HEK293 (cell line): ENCODE data around the gene RARRES2.

ENCODE experiments used
- CTCF ChIA-PET: fragments of 350-600 bp; formaldehyde crosslinking; extraction: SDS; loops from one replicate; lab custom pipeline; 2021; ENCODE audit warnings: antibody characterized with exemption; lab: Yijun Ruan, JAX
- POLR2A ChIA-PET: fragments of 300-600 bp; formaldehyde crosslinking; extraction: SDS; loops from one replicate; lab custom pipeline; 2020; ENCODE audit warnings: antibody characterized with exemption, inconsistent platforms; lab: Yijun Ruan, JAX
- H3K27ac ChIP-seq: fragments of 200-500 bp; sonication (Bioruptor generic); 2 replicates; pipeline ENCODE4 v1.5.1; 2014; ENCODE audit warnings: low read depth, low read length, control low read depth, inconsistent platforms; ENCODE audit errors: extremely low read depth
- H3K36me3 ChIP-seq, 2 experiments: fragments of 200-500 bp in 1 of 2; sonication (Bioruptor generic) in 1 of 2; 1 replicate in 1 of 2; 2 replicates in 1 of 2; pipeline ENCODE4 v1.5.1; 2014 to 2017; ENCODE audit warnings: inconsistent platforms in 2 of 2, low read length in 2 of 2; ENCODE audit not compliant: control insufficient read depth in 2 of 2, insufficient read depth in 1 of 2
- H3K4me1 ChIP-seq: fragments of 200-500 bp; sonication (Bioruptor generic); 2 replicates; pipeline ENCODE4 v1.5.1; 2014; ENCODE audit warnings: mild to moderate bottlenecking, low read length, inconsistent platforms; ENCODE audit not compliant: control insufficient read depth, insufficient read depth
- H3K4me3 ChIP-seq: 2 replicates; pipeline ENCODE4 v1.5.1; 2011; ENCODE audit warnings: low read depth, mild to moderate bottlenecking, control low read depth, low read length, moderate library complexity
- H3K9me3 ChIP-seq: fragments of 200-500 bp; sonication (Bioruptor generic); 2 replicates; pipeline ENCODE4 v1.5.1; 2014; ENCODE audit warnings: low read depth, low read length, inconsistent platforms; ENCODE audit not compliant: control insufficient read depth, insufficient read depth
- EGR2 ChIP-seq: fragments of 450-650 bp; formaldehyde crosslinking; IDR thresholded peaks from 2 replicates; pipeline ENCODE4 v1.5.1; 2016; ENCODE audit warnings: low read depth, missing biosample characterization, missing genetic modification characterization
- GFI1B ChIP-seq: fragments of 450-650 bp; formaldehyde crosslinking; IDR thresholded peaks from 2 replicates; pipeline ENCODE4 v1.5.1; 2016; ENCODE audit warnings: missing biosample characterization, missing genetic modification characterization
- GLI4 ChIP-seq: fragments of 450-650 bp; formaldehyde crosslinking; IDR thresholded peaks from 2 replicates; pipeline ENCODE4 v1.5.1; 2016; ENCODE audit warnings: missing biosample characterization, missing genetic modification characterization
- KLF8 ChIP-seq: fragments of 450-650 bp; formaldehyde crosslinking; IDR thresholded peaks from 2 replicates; pipeline ENCODE4 v1.5.1; 2016; ENCODE audit warnings: missing biosample characterization, missing genetic modification characterization
- SP7 ChIP-seq: fragments of 450-650 bp; formaldehyde crosslinking; IDR thresholded peaks from 2 replicates; pipeline ENCODE4 v1.5.1; 2016; ENCODE audit warnings: missing biosample characterization, missing genetic modification characterization
- WT1 ChIP-seq: fragments of 450-650 bp; formaldehyde crosslinking; IDR thresholded peaks from 2 replicates; pipeline ENCODE4 v1.5.1; 2016; ENCODE audit warnings: missing biosample characterization, missing genetic modification characterization
- ZFHX2 ChIP-seq: fragments of 450-650 bp; formaldehyde crosslinking; conservative IDR thresholded peaks from 2 replicates; pipeline ENCODE4 v1.5.1; 2016; ENCODE audit warnings: missing biosample characterization, missing genetic modification characterization
- ZIC2 ChIP-seq: fragments of 450-650 bp; formaldehyde crosslinking; IDR thresholded peaks from 2 replicates; pipeline ENCODE4 v1.5.1; 2016; ENCODE audit warnings: missing biosample characterization, missing genetic modification characterization
- ZNF132 ChIP-seq: fragments of 450-650 bp; formaldehyde crosslinking; IDR thresholded peaks from 2 replicates; pipeline ENCODE4 v1.5.1; 2017; ENCODE audit warnings: missing biosample characterization, missing genetic modification characterization, borderline replicate concordance
- ZNF140 ChIP-seq: fragments of 450-650 bp; formaldehyde crosslinking; IDR thresholded peaks from 2 replicates; pipeline ENCODE4 v1.5.1; 2016; ENCODE audit warnings: missing biosample characterization, missing genetic modification characterization
- ZNF223 ChIP-seq: fragments of 450-650 bp; formaldehyde crosslinking; IDR thresholded peaks from 2 replicates; pipeline ENCODE4 v1.5.1; 2016; ENCODE audit warnings: missing biosample characterization, missing genetic modification characterization
- ZNF23 ChIP-seq: fragments of 450-650 bp; formaldehyde crosslinking; IDR thresholded peaks from 2 replicates; pipeline ENCODE4 v1.5.1; 2016; ENCODE audit warnings: missing biosample characterization, missing genetic modification characterization, borderline replicate concordance
- ZNF24 ChIP-seq: fragments of 450-650 bp; formaldehyde crosslinking; IDR thresholded peaks from 2 replicates; pipeline ENCODE4 v1.5.1; 2016; ENCODE audit warnings: missing biosample characterization, missing genetic modification characterization
- ZNF248 ChIP-seq: fragments of 450-650 bp; formaldehyde crosslinking; IDR thresholded peaks from 2 replicates; pipeline ENCODE4 v1.5.1; 2017; ENCODE audit warnings: missing biosample characterization, missing genetic modification characterization
- ZNF341 ChIP-seq: fragments of 450-650 bp; formaldehyde crosslinking; IDR thresholded peaks from 2 replicates; pipeline ENCODE4; 2016; ENCODE audit warnings: low read depth, missing biosample characterization, missing genetic modification characterization
- ZNF416 ChIP-seq: fragments of 450-650 bp; formaldehyde crosslinking; IDR thresholded peaks from 2 replicates; pipeline ENCODE4 v1.5.1; 2016; ENCODE audit warnings: missing biosample characterization, missing genetic modification characterization
- ZNF510 ChIP-seq: fragments of 450-650 bp; formaldehyde crosslinking; IDR thresholded peaks from 2 replicates; pipeline ENCODE4 v1.5.1; 2018; ENCODE audit warnings: mild to moderate bottlenecking, missing genetic modification characterization, missing biosample characterization; ENCODE audit not compliant: insufficient replicate concordance
- ZNF514 ChIP-seq: fragments of 450-650 bp; formaldehyde crosslinking; IDR thresholded peaks from 2 replicates; pipeline ENCODE4 v1.5.1; 2016; ENCODE audit warnings: missing biosample characterization, missing genetic modification characterization
- ZNF571 ChIP-seq: fragments of 450-650 bp; formaldehyde crosslinking; IDR thresholded peaks from 2 replicates; pipeline ENCODE4 v1.5.0; 2017; ENCODE audit warnings: missing biosample characterization, missing genetic modification characterization
- ZNF585B ChIP-seq: fragments of 450-650 bp; formaldehyde crosslinking; IDR thresholded peaks from 2 replicates; pipeline ENCODE4 v1.5.1; 2016; ENCODE audit warnings: missing biosample characterization, missing genetic modification characterization
- ZNF596 ChIP-seq: fragments of 450-650 bp; IDR thresholded peaks from 2 replicates; pipeline ENCODE4 v1.5.0; 2018; ENCODE audit warnings: missing biosample characterization, mild to moderate bottlenecking, missing genetic modification characterization, moderate library complexity
- ZNF621 ChIP-seq: fragments of 450-650 bp; formaldehyde crosslinking; IDR thresholded peaks from 2 replicates; pipeline ENCODE4 v1.5.1; 2017; ENCODE audit warnings: missing biosample characterization, missing genetic modification characterization
- ZNF623 ChIP-seq: fragments of 450-650 bp; formaldehyde crosslinking; IDR thresholded peaks from 2 replicates; pipeline ENCODE4 v1.5.1; 2016; ENCODE audit warnings: missing biosample characterization, missing genetic modification characterization
- ZNF624 ChIP-seq: fragments of 450-650 bp; formaldehyde crosslinking; IDR thresholded peaks from 2 replicates; pipeline ENCODE4 v1.5.1; 2017; ENCODE audit warnings: missing biosample characterization, missing genetic modification characterization
- ZNF658 ChIP-seq: fragments of 450-650 bp; formaldehyde crosslinking; IDR thresholded peaks from 2 replicates; pipeline ENCODE4; 2016; ENCODE audit warnings: missing biosample characterization, missing genetic modification characterization
- ZNF660 ChIP-seq: fragments of 450-650 bp; IDR thresholded peaks from 2 replicates; pipeline ENCODE4 v1.5.1; 2018; ENCODE audit warnings: missing biosample characterization, mild to moderate bottlenecking, missing genetic modification characterization
- ZNF677 ChIP-seq: fragments of 450-650 bp; IDR thresholded peaks from 2 replicates; pipeline ENCODE4 v1.5.0; 2018; ENCODE audit warnings: missing biosample characterization, mild to moderate bottlenecking, missing genetic modification characterization, moderate library complexity
- ZNF701 ChIP-seq: fragments of 450-650 bp; formaldehyde crosslinking; IDR thresholded peaks from 2 replicates; pipeline ENCODE4 v1.5.1; 2016; ENCODE audit warnings: missing biosample characterization, missing genetic modification characterization
- ZNF768 ChIP-seq: fragments of 450-650 bp; formaldehyde crosslinking; IDR thresholded peaks from 2 replicates; pipeline ENCODE4 v1.5.1; 2018; ENCODE audit warnings: missing biosample characterization, mild to moderate bottlenecking, missing genetic modification characterization
- ZNF776 ChIP-seq: fragments of 450-650 bp; formaldehyde crosslinking; IDR thresholded peaks from 2 replicates; pipeline ENCODE4 v1.5.0; 2017; ENCODE audit warnings: missing biosample characterization, missing genetic modification characterization, borderline replicate concordance
- ZNF837 ChIP-seq: fragments of 450-650 bp; formaldehyde crosslinking; IDR thresholded peaks from 2 replicates; pipeline ENCODE4 v1.5.1; 2016; ENCODE audit warnings: missing biosample characterization, missing genetic modification characterization
- ZSCAN16 ChIP-seq: fragments of 450-650 bp; formaldehyde crosslinking; IDR thresholded peaks from 2 replicates; pipeline ENCODE4 v1.5.1; 2016; ENCODE audit warnings: missing biosample characterization, missing genetic modification characterization
- ZSCAN30 ChIP-seq: fragments of 450-650 bp; IDR thresholded peaks from 2 replicates; pipeline ENCODE4 v1.5.1; 2018; ENCODE audit warnings: missing biosample characterization, mild to moderate bottlenecking, missing genetic modification characterization, moderate library complexity
- TF ChIP-seq, protein P1 (sequence below): fragments of 450-650 bp; formaldehyde crosslinking; IDR thresholded peaks from 2 replicates; pipeline ENCODE4 v1.5.1; 2016; ENCODE audit warnings: missing biosample characterization, missing genetic modification characterization

RARRES2 gene

DNA sequence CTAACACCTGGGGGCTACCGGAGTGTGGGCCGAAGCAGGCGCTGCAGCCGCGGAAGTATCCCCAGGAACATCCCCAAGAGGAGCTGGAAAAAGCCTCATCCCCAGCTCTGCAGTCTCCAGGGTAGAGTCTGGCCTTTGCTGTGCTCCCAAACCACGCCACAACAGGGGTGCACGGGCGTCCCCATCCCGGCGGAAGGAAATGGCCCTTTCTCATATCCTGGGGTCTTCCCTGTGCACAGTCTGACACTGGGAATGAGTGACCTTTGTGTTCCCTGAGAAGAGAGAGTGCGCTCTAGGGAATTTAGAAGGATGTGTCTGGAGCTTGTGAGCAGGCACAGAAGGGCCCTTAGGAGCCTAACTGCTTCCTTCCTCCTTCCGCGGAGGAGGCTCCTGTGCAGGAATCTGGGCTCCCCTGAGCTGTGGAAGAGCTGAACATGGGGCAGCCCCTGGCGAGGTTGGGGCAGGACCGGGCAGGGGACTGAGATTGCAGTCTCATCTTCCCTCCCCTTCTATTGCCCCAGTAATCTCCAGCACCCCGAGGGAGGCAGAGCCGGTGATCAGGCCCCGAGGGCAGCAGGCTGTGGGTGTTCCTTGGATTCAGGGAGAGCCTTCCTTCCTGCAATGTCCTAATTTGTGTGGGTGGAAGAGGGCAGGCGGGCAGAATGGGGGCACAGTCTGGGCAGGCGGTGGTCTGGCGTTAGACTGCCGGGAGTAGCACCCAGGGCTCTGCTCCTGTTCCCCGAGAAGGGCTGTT is 28.5 kb upstream of the RARRES2 start:
- Histone ChIP-seq H3K36me3 (peaks cover 0 to 52% of the 10 kb centered on the region in 2 experiments; a peak in 1 of 3 replicates), H3K4me3 (peak overlapping the region; percentile 89), H3K9me3 (no peaks in the 10 kb centered on the region), H3K27ac (peak overlapping the region; percentile 74; the same call in 1 of the 2 replicates), H3K4me1 (no peaks in the 10 kb centered on the region)
- POLR2A ChIA-PET, result interaction anchor here (1.1 to 2.5 kb wide), 3 partner anchors 8 to 48 kb away, joined by 3 to 18 read pairs (median 3); no protein-coding TSS in a partner anchor
- no peak for TF ChIP-seq ZNF623 (tag by site-specific recombination)
- no peak for TF ChIP-seq ZNF132
- no peak for TF ChIP-seq SP7 (tag by site-specific recombination)
- TF ChIP-seq ZIC2 (tag by site-specific recombination), result peak; percentile 5; the same call in 1 of the 2 replicates
- no peak for TF ChIP-seq ZNF248 (tag by site-specific recombination)
- no peak for TF ChIP-seq ZNF677 (tag by site-specific recombination)
- no peak for TF ChIP-seq ZNF658 (tag by site-specific recombination)
- no peak for TF ChIP-seq ZNF510
- TF ChIP-seq EGR2, result peak; percentile 76
- no peak for TF ChIP-seq ZNF776 (tag by site-specific recombination)
- no peak for TF ChIP-seq ZNF24
- peak; percentile 81 for TF ChIP-seq ZFHX2 (tag by site-specific recombination)
- no peak for TF ChIP-seq ZNF223
- no peak for TF ChIP-seq WT1 (tag by site-specific recombination)
- CTCF ChIA-PET, result interaction anchor here (0.7 to 0.9 kb wide), 2 partner anchors 12 to 16 kb away, joined by 3 read pairs; no protein-coding TSS in a partner anchor

DNA sequence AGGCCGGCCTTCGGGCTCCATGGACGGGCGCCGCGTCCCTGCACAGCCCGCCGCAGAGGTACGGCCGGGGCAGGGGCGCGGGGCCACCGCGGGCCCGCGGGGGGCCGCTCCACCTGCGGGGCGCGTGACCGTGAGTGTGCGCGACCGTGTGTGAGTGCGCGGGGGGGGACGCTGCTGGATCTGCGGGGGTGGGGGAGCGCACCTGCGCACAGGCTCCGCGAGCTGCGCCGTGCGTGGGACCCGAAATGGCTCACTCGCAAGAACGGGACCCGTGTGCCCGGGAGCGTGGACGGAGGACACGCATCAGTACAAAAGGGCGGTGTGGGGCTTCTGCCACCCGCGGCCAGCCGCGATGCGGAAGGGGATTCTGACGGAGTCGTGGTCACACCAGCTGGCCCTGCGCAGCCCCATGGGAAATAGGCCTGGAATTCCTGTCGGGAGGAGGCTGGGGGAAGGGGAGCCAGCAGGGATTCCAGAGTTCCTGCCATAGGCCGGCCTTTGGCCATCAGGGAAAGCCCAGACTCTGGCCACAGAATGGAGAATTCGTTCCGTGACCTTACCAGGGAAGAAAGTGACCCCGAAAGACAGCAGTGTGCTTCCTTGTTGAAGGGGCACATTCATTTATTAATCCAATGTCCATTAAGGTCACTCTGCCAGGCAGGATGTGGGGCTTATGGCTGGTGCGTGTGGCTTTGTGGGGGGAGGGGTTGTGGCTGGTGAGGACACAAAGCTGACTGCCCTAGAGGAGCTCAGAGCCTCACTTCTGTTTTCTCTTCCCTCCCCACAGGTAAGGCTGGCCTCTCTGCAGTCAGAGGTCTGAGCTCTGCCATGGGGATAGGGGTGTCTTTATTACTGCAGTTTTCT is 27.7 kb upstream of the RARRES2 start:
- Histone ChIP-seq H3K4me1 (no peaks in the 10 kb centered on the region), H3K9me3 (no peaks in the 10 kb centered on the region), H3K4me3 (peak overlapping the region; percentile 89), H3K36me3 (peaks cover 0 to 47% of the 10 kb centered on the region in 2 experiments; a peak in 1 of 3 replicates), H3K27ac (peak overlapping the region; percentile 74)
- ChIA-PET CTCF (interaction anchor here (0.9 kb wide), 2 partner anchors 11 to 36 kb away, joined by 3 read pairs; a partner anchor contains a TSS), POLR2A (interaction anchor here (0.5 to 2.5 kb wide), 10 partner anchors 9 to 138 kb away, joined by 3 to 18 read pairs (median 4); no protein-coding TSS in a partner anchor)
- TF ChIP-seq, protein P1, sequence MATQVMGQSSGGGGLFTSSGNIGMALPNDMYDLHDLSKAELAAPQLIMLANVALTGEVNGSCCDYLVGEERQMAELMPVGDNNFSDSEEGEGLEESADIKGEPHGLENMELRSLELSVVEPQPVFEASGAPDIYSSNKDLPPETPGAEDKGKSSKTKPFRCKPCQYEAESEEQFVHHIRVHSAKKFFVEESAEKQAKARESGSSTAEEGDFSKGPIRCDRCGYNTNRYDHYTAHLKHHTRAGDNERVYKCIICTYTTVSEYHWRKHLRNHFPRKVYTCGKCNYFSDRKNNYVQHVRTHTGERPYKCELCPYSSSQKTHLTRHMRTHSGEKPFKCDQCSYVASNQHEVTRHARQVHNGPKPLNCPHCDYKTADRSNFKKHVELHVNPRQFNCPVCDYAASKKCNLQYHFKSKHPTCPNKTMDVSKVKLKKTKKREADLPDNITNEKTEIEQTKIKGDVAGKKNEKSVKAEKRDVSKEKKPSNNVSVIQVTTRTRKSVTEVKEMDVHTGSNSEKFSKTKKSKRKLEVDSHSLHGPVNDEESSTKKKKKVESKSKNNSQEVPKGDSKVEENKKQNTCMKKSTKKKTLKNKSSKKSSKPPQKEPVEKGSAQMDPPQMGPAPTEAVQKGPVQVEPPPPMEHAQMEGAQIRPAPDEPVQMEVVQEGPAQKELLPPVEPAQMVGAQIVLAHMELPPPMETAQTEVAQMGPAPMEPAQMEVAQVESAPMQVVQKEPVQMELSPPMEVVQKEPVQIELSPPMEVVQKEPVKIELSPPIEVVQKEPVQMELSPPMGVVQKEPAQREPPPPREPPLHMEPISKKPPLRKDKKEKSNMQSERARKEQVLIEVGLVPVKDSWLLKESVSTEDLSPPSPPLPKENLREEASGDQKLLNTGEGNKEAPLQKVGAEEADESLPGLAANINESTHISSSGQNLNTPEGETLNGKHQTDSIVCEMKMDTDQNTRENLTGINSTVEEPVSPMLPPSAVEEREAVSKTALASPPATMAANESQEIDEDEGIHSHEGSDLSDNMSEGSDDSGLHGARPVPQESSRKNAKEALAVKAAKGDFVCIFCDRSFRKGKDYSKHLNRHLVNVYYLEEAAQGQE (tag by site-specific recombination), result no peak
- TF ChIP-seq ZNF140 (tag by site-specific recombination) (no peak), KLF8 (tag by site-specific recombination) (no peak), ZSCAN16 (tag by site-specific recombination) (no peak), ZNF837 (tag by site-specific recombination) (no peak), ZNF596 (tag by site-specific recombination) (no peak), ZIC2 (tag by site-specific recombination) (peak; percentile 66), ZNF621 (tag by site-specific recombination) (no peak), ZNF571 (tag by site-specific recombination) (no peak), ZNF624 (tag by site-specific recombination) (no peak), ZNF341 (peak; percentile 76), ZNF416 (tag by site-specific recombination) (no peak), WT1 (tag by site-specific recombination) (no peak), GLI4 (0 out of 2 replicates have a peak, but pooled peaks have one; percentile 29), ZNF585B (tag by site-specific recombination) (no peak), ZNF701 (no peak), ZNF768 (tag by site-specific recombination) (no peak), ZNF514 (tag by site-specific recombination) (no peak), GFI1B (tag by site-specific recombination) (no peak), ZSCAN30 (no peak), ZNF23 (tag by site-specific recombination) (no peak), ZNF660 (tag by site-specific recombination) (no peak)
